Astrocyte (in vitro differentiated cells and primary cell): ENCODE results near the gene ZDHHC14.

Source experiments
- EZH2 ChIP-seq: IDR thresholded peaks from 2 replicates; pipeline ENCODE4 v1.6.1; 2012; ENCODE audit warnings: mild to moderate bottlenecking, low read length, inconsistent platforms; ENCODE audit not compliant: insufficient read depth
- TF ChIP-seq, protein P1 (sequence below): IDR thresholded peaks from 2 replicates; pipeline ENCODE4 v1.5.1; 2011; ENCODE audit warnings: low read depth, mild to moderate bottlenecking, inconsistent platforms, low read length, moderate library complexity; ENCODE audit not compliant: insufficient read depth

DNA sequence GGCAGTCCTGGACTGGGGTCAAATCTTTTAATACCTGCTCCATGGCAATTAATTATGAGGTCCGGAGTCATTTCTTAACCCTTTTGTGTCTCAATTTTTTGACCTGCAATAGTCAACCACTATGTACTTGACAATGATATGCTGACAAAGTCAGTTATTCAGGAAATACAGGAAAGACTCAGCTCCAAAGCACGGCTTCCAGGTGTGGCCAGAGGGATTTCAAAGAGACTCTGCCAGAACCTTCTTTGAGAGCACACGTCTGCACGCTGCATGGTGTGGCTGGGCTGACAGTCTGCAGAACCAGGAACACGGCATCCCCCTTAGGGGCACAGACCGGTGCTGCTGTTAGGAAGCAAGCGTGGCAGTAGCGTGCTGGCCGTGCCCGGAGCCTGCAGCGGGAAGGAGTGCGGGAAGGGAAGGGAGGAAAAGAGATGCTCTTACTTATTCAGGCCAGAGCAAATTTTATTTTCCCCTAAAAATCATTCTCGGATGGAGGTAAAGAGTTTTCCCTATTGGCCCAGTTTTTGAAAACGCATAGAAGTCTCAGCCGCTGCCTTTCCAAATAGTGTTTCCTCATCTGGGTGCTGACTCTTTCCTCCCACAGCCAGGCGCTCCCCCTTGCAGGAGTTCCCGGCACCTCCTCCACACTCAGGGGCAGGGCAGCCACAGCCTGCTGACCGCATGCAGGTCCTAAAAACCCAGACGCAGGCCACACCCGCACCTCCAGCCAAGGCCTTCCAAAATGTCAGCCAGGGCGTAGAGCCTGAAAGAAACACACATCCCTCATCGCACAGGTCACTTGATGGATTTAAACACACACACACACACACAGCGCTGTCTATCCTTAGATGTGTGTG, 254.6 kb downstream of the ZDHHC14 start:
- TF ChIP-seq, protein P1, sequence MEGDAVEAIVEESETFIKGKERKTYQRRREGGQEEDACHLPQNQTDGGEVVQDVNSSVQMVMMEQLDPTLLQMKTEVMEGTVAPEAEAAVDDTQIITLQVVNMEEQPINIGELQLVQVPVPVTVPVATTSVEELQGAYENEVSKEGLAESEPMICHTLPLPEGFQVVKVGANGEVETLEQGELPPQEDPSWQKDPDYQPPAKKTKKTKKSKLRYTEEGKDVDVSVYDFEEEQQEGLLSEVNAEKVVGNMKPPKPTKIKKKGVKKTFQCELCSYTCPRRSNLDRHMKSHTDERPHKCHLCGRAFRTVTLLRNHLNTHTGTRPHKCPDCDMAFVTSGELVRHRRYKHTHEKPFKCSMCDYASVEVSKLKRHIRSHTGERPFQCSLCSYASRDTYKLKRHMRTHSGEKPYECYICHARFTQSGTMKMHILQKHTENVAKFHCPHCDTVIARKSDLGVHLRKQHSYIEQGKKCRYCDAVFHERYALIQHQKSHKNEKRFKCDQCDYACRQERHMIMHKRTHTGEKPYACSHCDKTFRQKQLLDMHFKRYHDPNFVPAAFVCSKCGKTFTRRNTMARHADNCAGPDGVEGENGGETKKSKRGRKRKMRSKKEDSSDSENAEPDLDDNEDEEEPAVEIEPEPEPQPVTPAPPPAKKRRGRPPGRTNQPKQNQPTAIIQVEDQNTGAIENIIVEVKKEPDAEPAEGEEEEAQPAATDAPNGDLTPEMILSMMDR, result no peak
- no peak for TF ChIP-seq EZH2
